ENCODE results near the gene TRIP4. TPM values are rescaled to one million over a fixed set of nuclear protein-coding genes. Genes with fewer than 3 reads are reported as not detected.
"Not testable (repeated sequence)": the region's sequence is repeated elsewhere in the genome, so short reads cannot be mapped to it uniquely, and the experiment has no call there.

The TRIP4 gene
- total and polyA plus RNA-seq, 2 of the 8 experiments (the other 6 are each of a cell fraction or from before 2014, with no cell fraction given), result 6.2 to 18.9 TPM

- TF ChIP-seq MAX (IDR thresholded peaks at IDR 0.05), result no peak
- no peak for TF ChIP-seq EP300 (IDR thresholded peaks at IDR 0.05; ENCODE audit: borderline replicate concordance in 1 of 2, low read depth in 2 of 2, low read length in 2 of 2)
These were observed 1.4 kb downstream of the TRIP4 start (continued) for GRCh38 chr15:64389036-64389435.

GRCh38 chr15:64392471-64392870 is 4.8 kb downstream of the TRIP4 start:
- H3K36me3 ChIP-seq (ENCODE audit: control insufficient read depth in 2 of 4, insufficient read depth in 4 of 4, low read length in 3 of 4), result peaks cover 0 to 23% (median 11%) of the 10 kb centered on the region in 4 experiments; a peak in 5 of 8 replicates
- not testable (repeated sequence) for H3K23me2 ChIP-seq (ENCODE audit: low read depth, low read length); FAIRE-seq; H2AK5ac ChIP-seq (ENCODE audit: low read depth, low read length); H3K9ac ChIP-seq (replicated peaks in 1 of 4; ENCODE audit: extremely low read depth in 1 of 4, low read depth in 3 of 4, low read length in 3 of 4); H3K56ac ChIP-seq (replicated peaks; ENCODE audit: insufficient read length, low read depth, low read length); H3K27ac ChIP-seq (ENCODE audit: low read depth, low read length); H3K14ac ChIP-seq (ENCODE audit: insufficient read length); H2BK12ac ChIP-seq (ENCODE audit: low read depth, low read length); H4K5ac ChIP-seq (ENCODE audit: insufficient read length, low read depth, low read length); H3K23ac ChIP-seq (ENCODE audit: insufficient read length); H3K79me2 ChIP-seq (ENCODE audit: control insufficient read depth in 1 of 2, insufficient read depth in 2 of 2, low read length in 2 of 2); H2BK5ac ChIP-seq (ENCODE audit: low read depth, low read length); H2BK20ac ChIP-seq (ENCODE audit: low read length); H3K4me1 ChIP-seq (replicated peaks in 1 of 4; ENCODE audit: control insufficient read depth in 3 of 4, insufficient read depth in 4 of 4, low read length in 3 of 4); H2AFZ ChIP-seq (ENCODE audit: low read length); H4K91ac ChIP-seq (replicated peaks; ENCODE audit: insufficient read length, low read length); H4K8ac ChIP-seq (ENCODE audit: extremely low read depth, insufficient read depth, low read length); H3K4ac ChIP-seq (replicated peaks; ENCODE audit: insufficient read length, low read depth, low read length); H2BK15ac ChIP-seq (ENCODE audit: low read length); H3K4me3 ChIP-seq (ENCODE audit: extremely low read depth in 1 of 4, insufficient read depth in 2 of 4, low read depth in 3 of 4, low read length in 4 of 4); H4K20me1 ChIP-seq (replicated peaks in 1 of 2; ENCODE audit: control insufficient read depth in 1 of 2, insufficient read depth in 2 of 2, low read length in 2 of 2); DNase-seq (ENCODE audit: low read depth in 1 of 2, low spot score in 2 of 2); H2BK120ac ChIP-seq (replicated peaks; ENCODE audit: low read depth, low read length); H3K9me3 ChIP-seq (ENCODE audit: insufficient read depth in 2 of 2, low read depth in 1 of 2, low read length in 1 of 2); H3K18ac ChIP-seq (ENCODE audit: extremely low read depth, low read length); H3K4me2 ChIP-seq (ENCODE audit: insufficient read depth in 1 of 2, low read depth in 2 of 2, low read length in 2 of 2); H3K27me3 ChIP-seq (replicated peaks in 1 of 4; ENCODE audit: control insufficient read depth in 3 of 4, extremely low read depth in 1 of 4, insufficient read depth in 3 of 4, low read length in 3 of 4); H3K79me1 ChIP-seq (ENCODE audit: low read depth, low read length)
- ChIA-PET CTCF (ENCODE audit: partially characterized antibody) (interaction anchor here (0.7 to 1.4 kb wide), 2 partner anchors 12 to 277 kb away, joined by 3 read pairs; no protein-coding TSS in a partner anchor), POLR2A (ENCODE audit: partially characterized antibody) (interaction anchor here (0.6 to 0.9 kb wide), 2 partner anchors 178 to 214 kb away, joined by 3 read pairs; no protein-coding TSS in a partner anchor)
- 88% methylated on average over 3 of the region's 3 CpGs; no CpG with 5 or more reads in 1 of the 2 experiments for WGBS, 2 experiments (ENCODE audit: extremely low coverage in 1 of 2, insufficient coverage in 1 of 2, insufficient read length in 1 of 2, insufficient replicate concordance in 2 of 2, low coverage in 1 of 2, low lambda C conversion rate in 2 of 2, missing lambda C conversion rate in 1 of 2)
